ENCODE measurements around the gene GLB1L2.

- TF ChIP-seq POLR2AphosphoS5 (IDR thresholded peaks at IDR 0.05; ENCODE audit: low read depth, low read length) (no peak), TAF1 (IDR thresholded peaks at IDR 0.05; ENCODE audit: low read depth, low read length) (no peak), POLR2A (IDR thresholded peaks at IDR 0.05; ENCODE audit: low read depth, low read length) (no peak), SPI1 (IDR thresholded peaks at IDR 0.05; ENCODE audit: low read depth, low read length) (no peak)
Measured at GRCh38 chr11:134352111-134352510, 20.3 kb downstream of the GLB1L2 start.
